GM12878 (cell line): Measurements from ENCODE around the gene CLMP. TPM values are rescaled to one million over a fixed set of nuclear protein-coding genes. Genes with fewer than 3 reads are reported as not detected.

Source experiments
- ATAC-seq: fragments of 200-7000 bp; cut with Tn5 transposase; 3 replicates; pipeline ENCODE4 v1.9.1; 2020; ENCODE audit warnings: mild to moderate bottlenecking, moderate library complexity
- BruUV-seq: library from RNA; stranded (reverse); fragments of 400-500 nt; replicated peaks from 2 replicates; lab custom pipeline; 2021; lab: Mats Ljungman, UMichigan
- CTCF ChIA-PET: fragments of 300-600 bp; sonication (Branson Sonifier 250); formaldehyde crosslinking; extraction: SDS; loops from one replicate; lab custom pipeline; 2021; ENCODE audit warnings: inconsistent platforms; lab: Yijun Ruan, JAX
- POLR2A ChIA-PET: fragments of 350-600 bp; formaldehyde crosslinking; extraction: SDS; loops from one replicate; lab custom pipeline; 2021; ENCODE audit warnings: inconsistent platforms; lab: Charles Lee
- RAD21 ChIA-PET: fragments of 300-600 bp; sonication (Branson Sonifier 250); formaldehyde crosslinking; loops from one replicate; lab custom pipeline; 2023; ENCODE audit warnings: antibody characterized with exemption; ENCODE audit not compliant: unreplicated experiment; lab: Charles Lee
- SMC1A ChIA-PET: fragments of 300-600 bp; sonication (Branson Sonifier 250); formaldehyde crosslinking; loops from one replicate; lab custom pipeline; 2023; ENCODE audit not compliant: unreplicated experiment, uncharacterized antibody; lab: Charles Lee
- DNase-seq: peaks from one replicate; pipeline ENCODE4 v3.0.0-alpha.2; 2011; ENCODE audit warnings: low read depth, low spot score
- FAIRE-seq: peaks from 3 replicates; lab custom pipeline; 2011; peaks lifted over from hg19 to GRCh38; lab: Jason Lieb, UNC
- H2AFZ ChIP-seq: 2 replicates; pipeline ENCODE4 v1.6.0; 2011; ENCODE audit warnings: low read depth, low read length, control low read depth; ENCODE audit not compliant: control insufficient read depth
- H3K27ac ChIP-seq: 2 replicates; pipeline ENCODE4 v1.5.1; 2011; ENCODE audit warnings: control low read depth; ENCODE audit not compliant: control insufficient read depth, insufficient read depth
- H3K27me3 ChIP-seq, 2 experiments: replicated peaks in 1 of 2; 2 replicates each; pipeline versions ENCODE4 v1.6.0 to v1.6.1; 2011; ENCODE audit warnings: low read length in 1 of 2; ENCODE audit not compliant: control insufficient read depth in 2 of 2, insufficient read depth in 2 of 2
- H3K36me3 ChIP-seq, 2 experiments: 2 replicates each; pipeline ENCODE4 v1.5.1; 2011; ENCODE audit warnings: low read length in 1 of 2; ENCODE audit not compliant: control insufficient read depth in 2 of 2, insufficient read depth in 2 of 2
- H3K4me1 ChIP-seq: 2 replicates; pipeline ENCODE4 v1.6.1; 2011; ENCODE audit warnings: mild to moderate bottlenecking, low read length, moderate library complexity, mixed read lengths; ENCODE audit not compliant: control insufficient read depth, insufficient read depth
- H3K4me2 ChIP-seq: 2 replicates; pipeline ENCODE4 v1.6.0; 2011; ENCODE audit warnings: control low read depth; ENCODE audit not compliant: control insufficient read depth, insufficient read depth
- H3K4me3 ChIP-seq: fragments of 200-600 bp; sonication (generic); 2 replicates; pipeline ENCODE4 v1.5.1; 2016
- H3K79me2 ChIP-seq: 2 replicates; pipeline ENCODE4 v1.6.0; 2011; ENCODE audit warnings: low read length; ENCODE audit not compliant: control insufficient read depth, insufficient read depth
- H3K9ac ChIP-seq: 2 replicates; pipeline ENCODE4 v1.8.0; 2011; ENCODE audit warnings: low read length, control low read depth, mixed read lengths; ENCODE audit not compliant: control insufficient read depth, insufficient read depth
- H3K9me3 ChIP-seq: replicated peaks from 3 replicates; pipeline ENCODE4 v1.5.1; 2011; ENCODE audit warnings: mild to moderate bottlenecking, low read length; ENCODE audit not compliant: control insufficient read depth, insufficient read depth
- H4K20me1 ChIP-seq: 2 replicates; pipeline ENCODE4 v1.6.0; 2011; ENCODE audit not compliant: control insufficient read depth, insufficient read depth
- CTCF ChIP-seq, 3 experiments: IDR thresholded peaks in 2 of 3; conservative IDR thresholded peaks in 1 of 3; 2 replicates each; pipeline ENCODE4 v1.5.1; 2011; ENCODE audit warnings: low read depth in 3 of 3, low read length in 3 of 3, mild to moderate bottlenecking in 3 of 3, control low read depth in 2 of 3, moderate library complexity in 2 of 3, inconsistent platforms in 1 of 3, mixed read lengths in 1 of 3; ENCODE audit not compliant: control insufficient read depth in 2 of 3, insufficient read depth in 1 of 3; ENCODE audit errors: extremely low read depth in 1 of 3
- E2F4 ChIP-seq: IDR thresholded peaks from 2 replicates; pipeline ENCODE4 v1.6.1; 2012; ENCODE audit warnings: low read depth, low read length, improper control_type of control experiment
- NRF1 ChIP-seq: conservative IDR thresholded peaks from 2 replicates; pipeline ENCODE4 v1.6.1; 2011; ENCODE audit warnings: mild to moderate bottlenecking, low read depth, low read length, improper control_type of control experiment
- PAX8 ChIP-seq: fragments of 450-650 bp; IDR thresholded peaks from 2 replicates; pipeline ENCODE4 v1.6.1; 2017; ENCODE audit warnings: mild to moderate bottlenecking, moderate library complexity
- SREBF2 ChIP-seq: IDR thresholded peaks from 2 replicates; pipeline ENCODE4 v1.6.1; 2012; ENCODE audit warnings: mild to moderate bottlenecking, low read length
- SUPT20H ChIP-seq: IDR thresholded peaks from 2 replicates; pipeline ENCODE4 v1.6.1; 2011; ENCODE audit warnings: low read depth, mild to moderate bottlenecking, low read length, moderate library complexity, borderline replicate concordance; ENCODE audit not compliant: control insufficient read depth
- ZSCAN29 ChIP-seq: fragments of 450-650 bp; IDR thresholded peaks from 2 replicates; pipeline ENCODE4 v1.6.1; 2017; ENCODE audit warnings: mild to moderate bottlenecking, moderate library complexity
- WGBS: methylation state at CpG from one replicate; pipeline ENCODE4 v1.1.6; 2016; ENCODE audit warnings: low lambda C conversion rate; ENCODE audit not compliant: insufficient replicate concordance, insufficient coverage; ENCODE audit errors: missing lambda C conversion rate; 5-methylcytosine and 5-hydroxymethylcytosine counted together
- in situ Hi-C: fragments of 300-500 bp; cut with MboI; formaldehyde crosslinking; loops from 9 replicates; pipeline ENCODE4 v1.14.3; 2018; ENCODE audit warnings: mixed read lengths
- intact Hi-C: fragments of 100-400 bp; cut with micrococcal nuclease; formaldehyde crosslinking; loops from one replicate; pipeline ENCODE4 v1.14.2; 2022; ENCODE audit not compliant: unreplicated experiment
- polyA plus RNA-seq, 11 experiments: library from polyadenylated mRNA; depleted of rRNA in 4 of 11; unstranded in 6 of 11; stranded (reverse) in 5 of 11; fragments of >200 nt; fragmentation: Nextera tagmentation in 4 of 11; fragmentation: Illumina TruSeq in 1 of 11; extraction: Ambion mirVana in 4 of 11; extraction: Trizol in 1 of 11; gene quantifications; 1 replicate in 1 of 11; 2 replicates in 10 of 11; pipeline versions ENCODE4 v1.2.1 to v1.2.3, GENCODE V29; 2011 to 2016; ENCODE audit warnings: inconsistent platforms in 2 of 11, missing spikeins in 2 of 11, low read depth in 1 of 11
- total RNA-seq, 4 experiments: library from RNA; depleted of rRNA in 3 of 4; stranded (reverse); fragments of >200 nt in 3 of 4; fragmentation: Illumina TruSeq in 1 of 4; extraction: Trizol in 1 of 4; gene quantifications; 2 replicates each; pipeline versions ENCODE4 v1.2.1 to v1.2.3, GENCODE V29; 2013 to 2021

Gene CLMP
- total and polyA plus RNA-seq, 10 of the 15 experiments (the other 5 are each of a cell fraction or from before 2014, with no cell fraction given) = 0.01 to 0.71 (median 0.20) TPM; not detected in 4

DNA sequence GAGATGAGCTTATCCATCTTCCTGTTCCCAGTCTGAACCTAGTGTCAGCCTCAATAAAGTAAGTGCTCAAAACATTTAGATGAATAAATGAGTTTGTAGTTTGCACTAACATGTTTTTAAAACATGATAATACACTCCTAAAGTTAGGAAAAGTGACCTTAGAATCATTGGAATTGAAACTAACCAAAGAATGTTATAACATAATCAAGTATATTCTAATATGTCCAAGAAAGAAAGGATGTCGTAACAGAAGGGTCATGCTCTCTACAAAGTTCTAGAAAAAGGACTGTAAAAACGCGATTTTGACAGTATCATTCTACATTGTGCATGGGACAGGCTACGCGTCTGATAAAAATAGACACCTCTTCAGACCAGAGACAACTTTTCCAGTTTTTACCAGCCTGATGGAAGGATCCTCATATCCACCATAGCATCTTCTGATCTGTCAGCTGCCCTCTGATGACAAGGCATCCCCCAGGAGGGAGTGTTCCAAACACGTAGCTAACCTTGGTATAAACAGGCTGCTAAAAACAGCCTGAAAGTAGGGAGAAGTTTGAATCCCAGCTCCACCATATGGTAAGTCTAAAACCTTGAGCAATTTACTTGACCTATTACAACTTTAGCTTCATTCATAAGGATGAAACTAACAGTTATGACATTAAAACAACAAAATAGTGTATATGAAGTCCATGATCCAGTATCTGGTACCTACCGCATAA, 30.2 kb downstream of the CLMP start:
- H3K4me3 ChIP-seq = no peak overlapping the region
- no peak overlapping the region for H2AFZ ChIP-seq
- no peak overlapping the region for H3K9ac ChIP-seq
- BruUV-seq = no TSS peak
- ChIA-PET CTCF (interaction anchor here (0.7 to 7.0 kb wide), 10 partner anchors 10 to 314 kb away, joined by 3 to 65 read pairs (median 4); no protein-coding TSS in a partner anchor), SMC1A (interaction anchor here (0.7 to 2.6 kb wide), 4 partner anchors 63 to 99 kb away, joined by 3 to 11 read pairs (median 4); no protein-coding TSS in a partner anchor), POLR2A (no interaction called here), RAD21 (interaction anchor here (1.2 to 2.9 kb wide), 2 partner anchors 53 to 82 kb away, joined by 3 to 11 read pairs; no protein-coding TSS in a partner anchor)
- no peak overlapping the region for H3K27ac ChIP-seq
- no peaks in the 10 kb centered on the region; the same call in 1 of the 2 replicates for H4K20me1 ChIP-seq
- H3K4me2 ChIP-seq = no peak overlapping the region
- in situ Hi-C loops = no loop called here
- 45% methylated on average over 7 of the region's 7 CpGs for WGBS
- intact Hi-C loops = loop anchor here (5.0 kb wide), 1 partner anchor 82 kb away; no protein-coding TSS in a partner anchor
- H3K36me3 ChIP-seq = no peaks in the 10 kb centered on the region
- FAIRE-seq = peak; percentile 41
- peaks cover 0 to 3% of the 10 kb centered on the region in 2 experiments; a peak in 3 of 4 replicates for H3K27me3 ChIP-seq
- no peak for DNase-seq
- no peaks in the 10 kb centered on the region for H3K9me3 ChIP-seq
- no peaks in the 10 kb centered on the region for H3K4me1 ChIP-seq
- no peak for TF ChIP-seq ZSCAN29
- TF ChIP-seq SREBF2 = no peak
- TF ChIP-seq NRF1 = no peak
- no peak for TF ChIP-seq SUPT20H
- no peak for TF ChIP-seq PAX8
- ATAC-seq = no peak
- no peaks in the 10 kb centered on the region for H3K79me2 ChIP-seq

DNA sequence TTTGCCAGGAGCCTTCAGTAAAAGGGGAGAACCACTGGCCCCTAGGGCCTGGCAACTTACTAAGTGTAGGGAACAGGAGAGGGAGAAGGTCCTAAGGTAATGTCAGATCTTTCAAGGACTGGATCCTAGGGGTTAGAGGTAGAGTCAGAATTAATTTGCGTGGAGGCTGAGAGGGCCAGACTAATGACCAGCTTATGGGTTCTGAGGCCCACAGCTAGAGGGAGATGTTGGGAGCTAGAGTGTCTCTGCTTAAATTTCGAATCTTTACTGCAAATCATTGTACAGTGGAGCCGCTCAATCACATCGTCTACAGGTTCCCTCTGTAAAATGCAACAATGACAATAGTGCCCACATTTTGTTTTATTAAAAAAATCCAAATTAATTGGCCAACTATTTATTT, 31.4 kb downstream of the CLMP start:
- no TSS peak for BruUV-seq
- TF ChIP-seq E2F4 = no peak
- peak; percentile 6 to 20 (median 6); a peak in 2 of 6 replicates for TF ChIP-seq CTCF (IDR thresholded peaks at IDR 0.05 in 2 of 3, conservative IDR thresholded peaks at IDR 0.05 in 1 of 3; ENCODE audit: control insufficient read depth in 2 of 3, extremely low read depth in 1 of 3, insufficient read depth in 1 of 3, low read depth in 3 of 3, low read length in 3 of 3)
- Histone ChIP-seq H3K27ac (no peak overlapping the region), H3K4me2 (no peak overlapping the region), H3K4me1 (no peaks in the 10 kb centered on the region), H3K79me2 (no peaks in the 10 kb centered on the region), H2AFZ (no peak overlapping the region), H3K9ac (no peak overlapping the region), H4K20me1 (no peaks in the 10 kb centered on the region; the same call in 1 of the 2 replicates), H3K27me3 (peaks cover 0 to 3% of the 10 kb centered on the region in 2 experiments; a peak in 3 of 4 replicates), H3K4me3 (no peak overlapping the region), H3K36me3 (no peaks in the 10 kb centered on the region), H3K9me3 (no peaks in the 10 kb centered on the region)
- ChIA-PET SMC1A (interaction anchor here (2.6 kb wide), 1 partner anchor 83 kb away, joined by 11 read pairs; no protein-coding TSS in a partner anchor), POLR2A (no interaction called here), RAD21 (interaction anchor here (1.2 to 2.9 kb wide), 2 partner anchors 52 to 84 kb away, joined by 3 to 11 read pairs; no protein-coding TSS in a partner anchor), CTCF (interaction anchor here (1.1 to 7.0 kb wide), 8 partner anchors 8 to 312 kb away, joined by 3 to 65 read pairs (median 4); no protein-coding TSS in a partner anchor)
- in situ Hi-C loops = no loop called here
- DNase-seq = no peak
- ATAC-seq = no peak; the same call in 2 of the 3 replicates
- intact Hi-C loops = no loop called here
- no peak for FAIRE-seq
- 58% methylated on average over 4 of the region's 4 CpGs for WGBS
